ENCODE results near the gene SAMD4A.

The SAMD4A gene

GRCh38 chr14:54806616-54807015, 239.7 kb downstream of the SAMD4A start:
- Histone ChIP-seq H3K4me2 (ENCODE audit: low read depth, low read length, poor library complexity, severe bottlenecking) (no peak overlapping the region), H3F3A (ENCODE audit: insufficient read depth) (no peaks in the 10 kb centered on the region)
- no peak for TF ChIP-seq CTCF (IDR thresholded peaks at IDR 0.05; ENCODE audit: insufficient read depth, low read length, poor library complexity, severe bottlenecking)
- no peak for TF ChIP-seq EZH2phosphoT487 (conservative IDR thresholded peaks at IDR 0.05; ENCODE audit: low read length)

GRCh38 chr14:54807428-54807827, 240.5 kb downstream of the SAMD4A start:
- no peaks in the 10 kb centered on the region for H4K20me1 ChIP-seq (ENCODE audit: low read depth, low read length)
- H3K9ac ChIP-seq (ENCODE audit: low read length) = no peak overlapping the region
- no peaks in the 10 kb centered on the region for H3K79me2 ChIP-seq (ENCODE audit: insufficient read depth, low read length)
- no peaks in the 10 kb centered on the region for H3K9me2 ChIP-seq (replicated peaks; ENCODE audit: insufficient read depth, low read length)
- H3K4me3 ChIP-seq (ENCODE audit: insufficient read depth, low read length, poor library complexity, severe bottlenecking) = no peak overlapping the region
- H3F3A ChIP-seq (ENCODE audit: insufficient read depth) = no peaks in the 10 kb centered on the region
- H3K27ac ChIP-seq (ENCODE audit: low read depth, low read length) = no peak overlapping the region
- no peaks in the 10 kb centered on the region for H3K27me3 ChIP-seq (ENCODE audit: low read length)
- no peaks in the 10 kb centered on the region for H3K9me3 ChIP-seq (ENCODE audit: insufficient read depth, low read length)
- TF ChIP-seq EZH2phosphoT487 (conservative IDR thresholded peaks at IDR 0.05; ENCODE audit: low read length) (no peak), CTCF (IDR thresholded peaks at IDR 0.05; ENCODE audit: insufficient read depth, low read length, poor library complexity, severe bottlenecking) (no peak)
- no peak overlapping the region for H2AFZ ChIP-seq (ENCODE audit: low read depth, low read length, severe bottlenecking)
- H3K4me2 ChIP-seq (ENCODE audit: low read depth, low read length, poor library complexity, severe bottlenecking) = no peak overlapping the region
- no peaks in the 10 kb centered on the region for H3K36me3 ChIP-seq (ENCODE audit: low read length)

More at GRCh38 chr14:54806616-54807015, 239.7 kb downstream of the SAMD4A start:
- Histone ChIP-seq H4K20me1 (ENCODE audit: low read depth, low read length) (no peaks in the 10 kb centered on the region), H3K27me3 (ENCODE audit: low read length) (no peaks in the 10 kb centered on the region), H3K27ac (ENCODE audit: low read depth, low read length) (no peak overlapping the region), H3K79me2 (ENCODE audit: insufficient read depth, low read length) (no peaks in the 10 kb centered on the region), H3K9me3 (ENCODE audit: insufficient read depth, low read length) (no peaks in the 10 kb centered on the region), H3K4me3 (ENCODE audit: insufficient read depth, low read length, poor library complexity, severe bottlenecking) (no peak overlapping the region), H3K36me3 (ENCODE audit: low read length) (no peaks in the 10 kb centered on the region), H3K9ac (ENCODE audit: low read length) (no peak overlapping the region), H3K9me2 (replicated peaks; ENCODE audit: insufficient read depth, low read length) (no peaks in the 10 kb centered on the region), H2AFZ (ENCODE audit: low read depth, low read length, severe bottlenecking) (no peak overlapping the region)

GRCh38 chr14:54807881-54808280, 241.0 kb downstream of the SAMD4A start:
- no peaks in the 10 kb centered on the region for H3K36me3 ChIP-seq (ENCODE audit: low read length)
- no peak overlapping the region for H2AFZ ChIP-seq (ENCODE audit: low read depth, low read length, severe bottlenecking)
- no peak overlapping the region for H3K4me3 ChIP-seq (ENCODE audit: insufficient read depth, low read length, poor library complexity, severe bottlenecking)
- H3F3A ChIP-seq (ENCODE audit: insufficient read depth) = no peaks in the 10 kb centered on the region
- H3K27me3 ChIP-seq (ENCODE audit: low read length) = no peaks in the 10 kb centered on the region
- H4K20me1 ChIP-seq (ENCODE audit: low read depth, low read length) = no peaks in the 10 kb centered on the region
- H3K79me2 ChIP-seq (ENCODE audit: insufficient read depth, low read length) = no peaks in the 10 kb centered on the region
- H3K27ac ChIP-seq (ENCODE audit: low read depth, low read length) = no peak overlapping the region
- TF ChIP-seq CTCF (IDR thresholded peaks at IDR 0.05; ENCODE audit: insufficient read depth, low read length, poor library complexity, severe bottlenecking) (no peak), EZH2phosphoT487 (conservative IDR thresholded peaks at IDR 0.05; ENCODE audit: low read length) (no peak)
- H3K4me2 ChIP-seq (ENCODE audit: low read depth, low read length, poor library complexity, severe bottlenecking) = no peak overlapping the region
- H3K9me3 ChIP-seq (ENCODE audit: insufficient read depth, low read length) = no peaks in the 10 kb centered on the region
- H3K9me2 ChIP-seq (replicated peaks; ENCODE audit: insufficient read depth, low read length) = no peaks in the 10 kb centered on the region
- H3K9ac ChIP-seq (ENCODE audit: low read length) = no peak overlapping the region

All from SU-DHL-6 (cell line).